OCI-LY7 (cell line): Measurements from ENCODE around the gene DLEC1. TPM values are rescaled to one million over a fixed set of nuclear protein-coding genes. Genes with fewer than 3 reads are reported as not detected.

Source experiments
- BruUV-seq: library from RNA; stranded (reverse); fragments of 400-500 nt; replicated peaks from 2 replicates; lab custom pipeline; 2021; lab: Mats Ljungman, UMichigan
- CTCF ChIA-PET: fragments of 300-600 bp; sonication (Branson Sonifier 250); formaldehyde crosslinking; loops from one replicate; lab custom pipeline; 2022; ENCODE audit warnings: antibody characterized with exemption; ENCODE audit not compliant: unreplicated experiment; lab: Charles Lee
- POLR2A ChIA-PET: fragments of 300-600 bp; sonication (Branson Sonifier 250); formaldehyde crosslinking; loops from one replicate; lab custom pipeline; 2022; ENCODE audit warnings: antibody characterized with exemption; lab: Charles Lee
- DNase-seq: peaks from one replicate; pipeline ENCODE4 v3.0.0-alpha.2; 2015; ENCODE audit warnings: low spot score
- H2AFZ ChIP-seq: fragments of 200-600 bp; sonication (generic), shearing (Covaris generic); 2 replicates; pipeline ENCODE4 v1.6.1; 2014; ENCODE audit warnings: mild to moderate bottlenecking, antibody characterized with exemption, low read length, moderate library complexity
- H3K27ac ChIP-seq: fragments of 200-600 bp; sonication (generic); 2 replicates; pipeline ENCODE4 v1.5.1; 2014; ENCODE audit warnings: mixed run types, low read depth, mild to moderate bottlenecking, moderate library complexity, low read length, inconsistent platforms; ENCODE audit not compliant: poor library complexity, severe bottlenecking
- H3K36me3 ChIP-seq: fragments of 200-600 bp; sonication (generic); 2 replicates; pipeline ENCODE4 v1.6.1; 2014; ENCODE audit warnings: mild to moderate bottlenecking, antibody characterized with exemption, low read length, moderate library complexity, mixed read lengths; ENCODE audit not compliant: insufficient read depth
- H3K4me1 ChIP-seq: fragments of 200-600 bp; sonication (generic); 2 replicates; pipeline ENCODE4 v1.5.1; 2014; ENCODE audit warnings: mild to moderate bottlenecking, low read length; ENCODE audit not compliant: insufficient read depth, poor library complexity, severe bottlenecking
- H3K4me2 ChIP-seq: fragments of 200-600 bp; sonication (generic); 2 replicates; pipeline ENCODE4 v1.6.1; 2014; ENCODE audit warnings: mild to moderate bottlenecking, low read length
- H3K4me3 ChIP-seq: fragments of 200-600 bp; sonication (generic); 2 replicates; pipeline ENCODE4 v1.5.1; 2014; ENCODE audit warnings: mild to moderate bottlenecking, low read depth, low read length; ENCODE audit not compliant: poor library complexity, severe bottlenecking
- H3K79me2 ChIP-seq: fragments of 200-600 bp; sonication (generic); 2 replicates; pipeline ENCODE4 v1.6.1; 2016; ENCODE audit warnings: low read depth, mild to moderate bottlenecking, low read length, moderate library complexity, mixed read lengths; ENCODE audit not compliant: insufficient read depth
- H3K9me2 ChIP-seq: fragments of 200-600 bp; sonication (generic); 2 replicates; pipeline ENCODE4 v1.6.1; 2016; ENCODE audit warnings: mild to moderate bottlenecking, low read length, mixed read lengths; ENCODE audit not compliant: insufficient read depth
- H3K9me3 ChIP-seq: fragments of 200-600 bp; sonication (generic); 2 replicates; pipeline ENCODE4 v1.6.1; 2014; ENCODE audit warnings: mild to moderate bottlenecking, mixed run types, low read length, mixed read lengths
- H4K20me1 ChIP-seq: fragments of 200-600 bp; sonication (generic); 2 replicates; pipeline ENCODE4 v1.6.1; 2014; ENCODE audit warnings: mild to moderate bottlenecking, antibody characterized with exemption, low read length, moderate library complexity, mixed read lengths; ENCODE audit not compliant: insufficient read depth
- EZH2phosphoT487 ChIP-seq: fragments of 200-600 bp; sonication (generic); IDR thresholded peaks from 2 replicates; pipeline ENCODE4 v1.6.1; 2018; ENCODE audit warnings: low read depth, borderline replicate concordance, mild to moderate bottlenecking, mixed run types, antibody characterized with exemption, low read length, moderate library complexity, mixed read lengths
- intact Hi-C: fragments of 100-400 bp; cut with micrococcal nuclease; formaldehyde crosslinking; loops from one replicate; pipeline ENCODE4 v1.10.0; 2022; ENCODE audit not compliant: unreplicated experiment
- total RNA-seq, 2 experiments: library from RNA; depleted of rRNA in 1 of 2; stranded (reverse); fragments of >200 nt in 1 of 2; shearing (Covaris generic) in 1 of 2; gene quantifications; 2 replicates each; pipeline ENCODE4 v1.2.3, GENCODE V29; 2014 to 2022
- TF ChIP-seq, protein P1 (sequence below): fragments of 200-600 bp; sonication (generic); conservative IDR thresholded peaks from 2 replicates; pipeline ENCODE4 v1.5.1; 2014; ENCODE audit warnings: mild to moderate bottlenecking, antibody characterized with exemption, low read length, moderate library complexity, mixed read lengths

Gene DLEC1
- total RNA-seq, 2 experiments from 2014 or later: 0.13 TPM; not detected in 1

DNA sequence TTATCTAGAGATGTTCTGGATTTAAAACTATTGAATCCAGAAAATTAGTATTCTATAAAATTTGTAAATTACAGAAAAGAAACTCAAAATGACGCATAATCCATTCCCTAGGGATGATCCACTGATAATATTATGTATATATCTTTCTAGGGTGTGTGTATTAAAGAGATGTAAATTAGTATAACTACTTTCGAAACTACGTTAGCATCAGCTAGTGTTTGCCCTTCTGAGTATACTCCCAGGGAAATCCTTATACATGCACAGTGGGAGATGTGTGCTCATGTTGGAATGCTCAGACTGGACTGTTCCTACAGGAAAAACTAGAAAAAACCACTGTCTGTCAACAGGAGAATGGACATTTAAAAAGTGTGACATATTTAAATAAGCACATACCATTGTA is 61.5 kb downstream of the DLEC1 start:
- H3K4me2 ChIP-seq: no peak overlapping the region
- no peak overlapping the region for H3K27ac ChIP-seq
- H3K36me3 ChIP-seq: no peaks in the 10 kb centered on the region
- H3K79me2 ChIP-seq: no peaks in the 10 kb centered on the region
- no TSS peak for BruUV-seq
- no peaks in the 10 kb centered on the region for H4K20me1 ChIP-seq
- H3K4me3 ChIP-seq: no peak overlapping the region
- DNase-seq: no peak
- peaks cover 6% of the 10 kb centered on the region; the same call in 1 of the 2 replicates for H3K9me3 ChIP-seq
- TF ChIP-seq EZH2phosphoT487: no peak
- POLR2A ChIA-PET: no interaction called here
- H2AFZ ChIP-seq: no peak overlapping the region
- H3K9me2 ChIP-seq: no peaks in the 10 kb centered on the region
- CTCF ChIA-PET: no interaction called here
- intact Hi-C loops: no loop called here
- no peaks in the 10 kb centered on the region for H3K4me1 ChIP-seq

DNA sequence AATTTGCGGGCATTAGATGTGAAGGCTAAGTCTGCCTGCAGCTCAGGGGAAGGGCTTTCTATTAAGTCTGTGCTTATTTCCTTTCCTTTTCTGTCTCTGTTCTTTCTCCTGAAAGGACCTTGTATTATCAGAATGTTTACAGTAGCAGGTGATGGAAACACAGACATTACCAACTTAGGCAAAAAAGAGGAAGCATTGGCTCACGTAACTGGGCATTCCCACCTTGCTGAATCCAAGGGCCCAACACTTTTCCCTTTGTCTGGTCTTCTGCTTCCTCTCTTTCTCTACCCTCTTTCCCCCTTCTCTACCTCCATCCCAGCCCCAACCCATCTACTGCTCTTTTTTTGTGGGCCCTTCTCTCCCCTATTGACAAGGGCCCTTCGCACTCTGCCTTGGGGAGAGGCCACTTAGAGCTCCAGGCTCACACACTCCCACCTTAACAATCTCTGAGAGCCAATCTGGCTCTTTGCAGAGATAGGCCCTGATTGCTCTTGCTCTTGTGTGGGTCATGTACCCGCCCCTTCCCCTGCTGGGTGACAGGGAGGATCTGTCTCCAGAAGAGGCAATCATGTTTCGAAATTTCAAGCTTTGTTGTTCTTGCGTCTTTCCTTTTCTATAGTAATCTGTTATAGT is 62.9 kb downstream of the DLEC1 start:
- Histone ChIP-seq H4K20me1 (no peaks in the 10 kb centered on the region), H3K4me3 (no peak overlapping the region), H3K27ac (no peak overlapping the region), H3K36me3 (no peaks in the 10 kb centered on the region), H3K4me2 (no peak overlapping the region), H3K79me2 (no peaks in the 10 kb centered on the region), H2AFZ (no peak overlapping the region), H3K4me1 (no peaks in the 10 kb centered on the region), H3K9me2 (no peaks in the 10 kb centered on the region), H3K9me3 (peaks cover 10% of the 10 kb centered on the region; the same call in 1 of the 2 replicates)
- no peak for DNase-seq
- intact Hi-C loops: no loop called here
- POLR2A ChIA-PET: interaction anchor here (0.5 kb wide), 1 partner anchor 92 kb away, joined by 3 read pairs; no protein-coding TSS in a partner anchor
- no TSS peak for BruUV-seq
- TF ChIP-seq EZH2phosphoT487: no peak
- TF ChIP-seq, protein P1, sequence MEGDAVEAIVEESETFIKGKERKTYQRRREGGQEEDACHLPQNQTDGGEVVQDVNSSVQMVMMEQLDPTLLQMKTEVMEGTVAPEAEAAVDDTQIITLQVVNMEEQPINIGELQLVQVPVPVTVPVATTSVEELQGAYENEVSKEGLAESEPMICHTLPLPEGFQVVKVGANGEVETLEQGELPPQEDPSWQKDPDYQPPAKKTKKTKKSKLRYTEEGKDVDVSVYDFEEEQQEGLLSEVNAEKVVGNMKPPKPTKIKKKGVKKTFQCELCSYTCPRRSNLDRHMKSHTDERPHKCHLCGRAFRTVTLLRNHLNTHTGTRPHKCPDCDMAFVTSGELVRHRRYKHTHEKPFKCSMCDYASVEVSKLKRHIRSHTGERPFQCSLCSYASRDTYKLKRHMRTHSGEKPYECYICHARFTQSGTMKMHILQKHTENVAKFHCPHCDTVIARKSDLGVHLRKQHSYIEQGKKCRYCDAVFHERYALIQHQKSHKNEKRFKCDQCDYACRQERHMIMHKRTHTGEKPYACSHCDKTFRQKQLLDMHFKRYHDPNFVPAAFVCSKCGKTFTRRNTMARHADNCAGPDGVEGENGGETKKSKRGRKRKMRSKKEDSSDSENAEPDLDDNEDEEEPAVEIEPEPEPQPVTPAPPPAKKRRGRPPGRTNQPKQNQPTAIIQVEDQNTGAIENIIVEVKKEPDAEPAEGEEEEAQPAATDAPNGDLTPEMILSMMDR: no peak
- CTCF ChIA-PET: no interaction called here

DNA sequence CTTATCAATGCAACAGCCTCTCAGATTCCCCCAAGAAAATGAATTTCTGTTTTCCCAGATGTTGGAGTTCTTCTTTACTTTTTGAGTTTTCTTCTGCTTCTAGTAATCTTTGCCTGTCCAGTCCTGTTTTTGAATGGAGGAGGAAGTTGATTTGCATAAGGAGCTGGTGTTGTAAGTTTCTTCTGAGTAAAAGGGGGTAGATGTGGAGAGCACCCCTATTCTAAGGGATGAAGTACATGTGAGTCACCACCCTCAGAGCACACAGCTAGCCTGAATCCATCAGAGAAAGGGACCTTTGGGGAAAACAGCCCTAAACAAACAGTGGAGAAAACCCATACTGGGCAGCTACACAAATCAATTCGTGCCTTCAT is 63.4 kb downstream of the DLEC1 start:
- POLR2A ChIA-PET: no interaction called here
- CTCF ChIA-PET: no interaction called here
- H3K36me3 ChIP-seq: no peaks in the 10 kb centered on the region

More for the DNA sequence above, 63.4 kb downstream of the DLEC1 start:
- intact Hi-C loops: no loop called here
- Histone ChIP-seq H4K20me1 (no peaks in the 10 kb centered on the region), H3K4me2 (no peak overlapping the region), H3K79me2 (no peaks in the 10 kb centered on the region), H3K4me1 (no peaks in the 10 kb centered on the region), H3K27ac (no peak overlapping the region), H2AFZ (no peak overlapping the region), H3K9me2 (no peaks in the 10 kb centered on the region), H3K9me3 (peaks cover 10% of the 10 kb centered on the region; the same call in 1 of the 2 replicates), H3K4me3 (no peak overlapping the region)
- no peak for DNase-seq
- no peak for TF ChIP-seq EZH2phosphoT487
- TF ChIP-seq, protein P1: no peak
- no TSS peak for BruUV-seq
